Natural killer cell (primary cell): ENCODE measurements around the gene CNOT8. TPM values are rescaled to one million over a fixed set of nuclear protein-coding genes. Genes with fewer than 3 reads are reported as not detected.
"Not testable (repeated sequence)": the region's sequence is repeated elsewhere in the genome, so short reads cannot be mapped to it uniquely, and the experiment has no call there.

Source experiments
- ATAC-seq, 3 donors: fragments of 150-1000 bp in 2 of 3; fragments of 200-7000 bp in 1 of 3; cut with Tn5 transposase; 1 replicate in 1 of 3; 2 replicates in 2 of 3; pipeline ENCODE4 v1.10.0; 2021; ENCODE audit warnings: mild to moderate bottlenecking in 2 of 3, moderate library complexity in 2 of 3
- DNase-seq, 2 donors: peaks; one replicate each; pipeline versions ENCODE4 v3.0.0 to v3.0.0-alpha.2; 2013 to 2021; ENCODE audit warnings: mixed read lengths in 1 of 2
- H3K27ac ChIP-seq: one replicate; pipeline ENCODE4 v1.5.1; 2013; ENCODE audit warnings: mild to moderate bottlenecking, low read length
- H3K27me3 ChIP-seq: one replicate; pipeline ENCODE4 v1.6.1; 2013; ENCODE audit warnings: low read length; ENCODE audit not compliant: control insufficient read depth, insufficient read depth
- H3K36me3 ChIP-seq: one replicate; pipeline ENCODE4 v1.6.1; 2013; ENCODE audit warnings: low read length; ENCODE audit not compliant: control insufficient read depth, insufficient read depth
- H3K4me1 ChIP-seq: one replicate; pipeline ENCODE4 v1.6.1; 2013; ENCODE audit warnings: low read length; ENCODE audit not compliant: control insufficient read depth, insufficient read depth
- H3K4me3 ChIP-seq: one replicate; pipeline ENCODE4 v1.5.1; 2013; ENCODE audit warnings: low read length
- H3K9me3 ChIP-seq: one replicate; pipeline ENCODE4 v1.6.1; 2013; ENCODE audit warnings: low read length; ENCODE audit not compliant: control insufficient read depth, insufficient read depth
- H3K27ac Mint-ChIP-seq, 2 donors: one replicate each; pipeline ENCODE4 v1.8.0; 2022; ENCODE audit warnings: mild to moderate bottlenecking in 2 of 2, mixed read lengths in 2 of 2, moderate library complexity in 1 of 2
- H3K27me3 Mint-ChIP-seq, 2 donors: one replicate each; pipeline ENCODE4 v1.8.0; 2022; ENCODE audit warnings: low read depth in 2 of 2, mixed read lengths in 2 of 2
- H3K36me3 Mint-ChIP-seq: one replicate; pipeline ENCODE4 v1.8.0; 2022; ENCODE audit warnings: mixed read lengths
- H3K4me1 Mint-ChIP-seq, 2 donors: one replicate each; pipeline ENCODE4 v1.8.0; 2022; ENCODE audit warnings: mixed read lengths in 2 of 2
- H3K4me3 Mint-ChIP-seq: one replicate; pipeline ENCODE4 v1.8.0; 2022; ENCODE audit warnings: mild to moderate bottlenecking, moderate library complexity, mixed read lengths
- H3K9me3 Mint-ChIP-seq, 2 donors: one replicate each; pipeline ENCODE4 v1.8.0; 2022; ENCODE audit warnings: mixed read lengths in 2 of 2
- WGBS: methylation state at CpG from one replicate; pipeline ENCODE4 v1.1.7; 2013; ENCODE audit warnings: missing lambda C conversion rate; ENCODE audit not compliant: insufficient coverage; 5-methylcytosine and 5-hydroxymethylcytosine counted together
- intact Hi-C: fragments of 100-400 bp; cut with micrococcal nuclease; formaldehyde crosslinking; loops from one replicate; pipeline ENCODE4 v1.14.2; 2022
- total RNA-seq, 4 donors: library from RNA; stranded (reverse); fragments of 120-200 nt in 1 of 4; gene quantifications; one replicate each; pipeline versions ENCODE4 v1.2.3 to v1.2.4, GENCODE V29; 2013 to 2022
- TF ChIP-seq, protein P1 (sequence below): fragments of 200-600 bp; IDR thresholded peaks from one replicate; pipeline ENCODE4 v1.8.0; 2022; ENCODE audit warnings: antibody characterized with exemption

The CNOT8 gene
- total RNA-seq, 3 donors from 2014 or later (not counting 1 experiment from before 2014, with no cell fraction given) = 115 to 128 (median 124) TPM

GRCh38 chr5:154819546-154819945 is 38.9 kb upstream of the CNOT8 start:
- no peak overlapping the region for H3K27ac ChIP-seq
- intact Hi-C loops = no loop called here
- Mint-ChIP-seq H3K4me3 (no peak overlapping the region), H3K27ac (peak overlapping the region; percentile 41 to 82), H3K27me3 (no peaks in the 10 kb centered on the region), H3K4me1 (peaks cover 41 to 46% of the 10 kb centered on the region in 2 donors), H3K36me3 (peaks cover 8% of the 10 kb centered on the region), H3K9me3 (no peaks in the 10 kb centered on the region)
- 61% methylated on average over 6 of the region's 7 CpGs for WGBS
- DNase-seq = no peak
- no peaks in the 10 kb centered on the region for H3K27me3 ChIP-seq
- no peak overlapping the region for H3K4me3 ChIP-seq
- H3K36me3 ChIP-seq = peaks cover 6% of the 10 kb centered on the region
- TF ChIP-seq, protein P1, sequence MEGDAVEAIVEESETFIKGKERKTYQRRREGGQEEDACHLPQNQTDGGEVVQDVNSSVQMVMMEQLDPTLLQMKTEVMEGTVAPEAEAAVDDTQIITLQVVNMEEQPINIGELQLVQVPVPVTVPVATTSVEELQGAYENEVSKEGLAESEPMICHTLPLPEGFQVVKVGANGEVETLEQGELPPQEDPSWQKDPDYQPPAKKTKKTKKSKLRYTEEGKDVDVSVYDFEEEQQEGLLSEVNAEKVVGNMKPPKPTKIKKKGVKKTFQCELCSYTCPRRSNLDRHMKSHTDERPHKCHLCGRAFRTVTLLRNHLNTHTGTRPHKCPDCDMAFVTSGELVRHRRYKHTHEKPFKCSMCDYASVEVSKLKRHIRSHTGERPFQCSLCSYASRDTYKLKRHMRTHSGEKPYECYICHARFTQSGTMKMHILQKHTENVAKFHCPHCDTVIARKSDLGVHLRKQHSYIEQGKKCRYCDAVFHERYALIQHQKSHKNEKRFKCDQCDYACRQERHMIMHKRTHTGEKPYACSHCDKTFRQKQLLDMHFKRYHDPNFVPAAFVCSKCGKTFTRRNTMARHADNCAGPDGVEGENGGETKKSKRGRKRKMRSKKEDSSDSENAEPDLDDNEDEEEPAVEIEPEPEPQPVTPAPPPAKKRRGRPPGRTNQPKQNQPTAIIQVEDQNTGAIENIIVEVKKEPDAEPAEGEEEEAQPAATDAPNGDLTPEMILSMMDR = no peak
- peak in 1 of 3 donors; percentile 38 for ATAC-seq
- peaks cover 36% of the 10 kb centered on the region for H3K4me1 ChIP-seq
- no peaks in the 10 kb centered on the region for H3K9me3 ChIP-seq

- Histone ChIP-seq H3K27ac (no peak overlapping the region), H3K36me3 (peaks cover 3% of the 10 kb centered on the region)
- peaks cover 8% of the 10 kb centered on the region for H3K36me3 Mint-ChIP-seq
Measured at GRCh38 chr5:154820383-154820782, 38.0 kb upstream of the CNOT8 start.

DNA sequence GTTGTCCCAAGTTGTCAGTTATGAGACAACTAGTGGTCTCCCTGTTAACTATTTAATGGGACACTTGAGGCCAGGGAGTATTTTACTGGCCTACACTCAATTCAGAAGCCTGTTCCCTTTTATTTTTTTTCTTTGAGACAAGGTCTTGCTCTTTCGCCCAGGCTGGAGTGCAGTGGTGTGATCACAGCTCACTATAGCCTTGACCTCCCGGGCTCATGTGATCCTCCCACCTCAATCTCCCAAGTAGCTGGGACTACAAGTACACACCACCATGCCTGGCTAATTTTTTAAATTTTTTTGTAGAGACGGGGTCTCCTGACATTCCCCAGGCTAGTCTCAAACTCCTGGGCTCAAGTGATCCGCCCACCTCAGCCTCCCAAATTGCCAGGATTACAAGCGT is 35.5 kb upstream of the CNOT8 start:
- intact Hi-C loops, H3K27me3 ChIP-seq, H3K27ac ChIP-seq, H3K36me3 Mint-ChIP-seq, H3K27ac Mint-ChIP-seq, H3K4me3 Mint-ChIP-seq, H3K4me3 ChIP-seq, H3K36me3 ChIP-seq, DNase-seq, H3K9me3 Mint-ChIP-seq, H3K27me3 Mint-ChIP-seq, ATAC-seq, H3K9me3 ChIP-seq: not testable (repeated sequence)
- H3K4me1 ChIP-seq = peaks cover 36% of the 10 kb centered on the region
- H3K4me1 Mint-ChIP-seq = peaks cover 31 to 33% of the 10 kb centered on the region in 2 donors
- WGBS = 94% methylated on average over 5 of the region's 5 CpGs

More at GRCh38 chr5:154820383-154820782, 38.0 kb upstream of the CNOT8 start:
- peaks cover 37 to 41% of the 10 kb centered on the region in 2 donors for H3K4me1 Mint-ChIP-seq
- Histone ChIP-seq H3K4me3 (no peak overlapping the region), H3K9me3 (no peaks in the 10 kb centered on the region), H3K27me3 (no peaks in the 10 kb centered on the region), H3K4me1 (peaks cover 36% of the 10 kb centered on the region)
- DNase-seq = no peak
- H3K27me3 Mint-ChIP-seq = no peaks in the 10 kb centered on the region
- H3K9me3 Mint-ChIP-seq = no peaks in the 10 kb centered on the region
- H3K4me3 Mint-ChIP-seq = peak overlapping the region; percentile 21
- ATAC-seq = no peak
- peak overlapping the region in 1 of 2 donors; percentile 29 for H3K27ac Mint-ChIP-seq
- TF ChIP-seq, protein P1 = no peak
- intact Hi-C loops = no loop called here
- 96% methylated on average over 5 of the region's 5 CpGs for WGBS

DNA sequence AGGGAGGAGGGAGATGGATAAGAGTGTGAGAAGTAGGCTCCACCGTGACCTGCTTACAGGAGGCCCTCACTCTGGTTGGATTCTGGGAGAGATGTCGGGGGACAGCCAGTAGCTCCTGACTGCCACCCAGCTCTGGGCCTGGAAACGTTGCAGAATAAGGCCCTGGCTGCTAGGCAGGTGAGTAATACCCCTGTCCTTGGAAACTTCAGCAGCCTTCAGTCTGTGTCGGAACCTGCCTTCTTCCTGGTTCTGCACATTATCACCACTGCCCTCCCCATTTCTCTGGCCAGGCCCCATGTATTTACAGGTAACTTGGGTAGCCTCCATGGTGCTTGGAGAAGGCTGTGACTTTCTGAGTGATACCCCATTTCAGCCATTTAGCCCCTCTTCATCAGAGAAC is 34.8 kb upstream of the CNOT8 start:
- H3K27ac ChIP-seq = no peak overlapping the region
- Mint-ChIP-seq H3K9me3 (no peaks in the 10 kb centered on the region), H3K4me1 (peaks cover 29 to 30% of the 10 kb centered on the region in 2 donors), H3K36me3 (no peaks in the 10 kb centered on the region), H3K27me3 (no peaks in the 10 kb centered on the region), H3K27ac (no peak overlapping the region), H3K4me3 (no peak overlapping the region)
- peaks cover 36% of the 10 kb centered on the region for H3K4me1 ChIP-seq
- 96% methylated on average over 4 of the region's 4 CpGs for WGBS
- no peaks in the 10 kb centered on the region for H3K36me3 ChIP-seq
- DNase-seq (no peak), ATAC-seq (no peak)
- H3K9me3 ChIP-seq = no peaks in the 10 kb centered on the region
- no peak overlapping the region for H3K4me3 ChIP-seq
- no peaks in the 10 kb centered on the region for H3K27me3 ChIP-seq
- intact Hi-C loops = no loop called here
- TF ChIP-seq, protein P1 = no peak
